Testis (tissue), 3 donors: ENCODE data around the gene ENTPD6. TPM values are rescaled to one million over a fixed set of nuclear protein-coding genes. Genes with fewer than 3 reads are reported as not detected.

Experiments used
- DNase-seq: peaks from one replicate; pipeline ENCODE4 v3.0.0-alpha.2; 2019
- H3K27ac ChIP-seq, 2 donors: fragments of 200-600 bp; sonication (generic); one replicate each; pipeline ENCODE4 v1.5.1; 2019
- H3K27me3 ChIP-seq: fragments of 200-600 bp; sonication (generic); one replicate; pipeline ENCODE4 v1.5.1; 2019
- H3K36me3 ChIP-seq: fragments of 200-600 bp; sonication (generic); one replicate; pipeline ENCODE4 v1.5.1; 2017; ENCODE audit warnings: low read depth; ENCODE audit errors: missing control alignments
- H3K4me1 ChIP-seq: fragments of 200-600 bp; sonication (generic); one replicate; pipeline ENCODE4 v1.5.1; 2019
- H3K4me3 ChIP-seq, 2 donors: fragments of 200-600 bp; sonication (generic); one replicate each; pipeline ENCODE4 v1.5.1; 2017 to 2019
- H3K9me3 ChIP-seq: fragments of 200-600 bp; sonication (generic); one replicate; pipeline ENCODE4 v1.5.1; 2017
- CTCF ChIP-seq, 3 experiments: fragments of 450-650 bp in 2 of 3; fragments of 200-600 bp in 1 of 3; sonication (generic) in 1 of 3; IDR thresholded peaks; one replicate each; pipeline ENCODE4 v1.5.1; 2016 to 2019; ENCODE audit warnings: antibody characterized with exemption in 3 of 3, mild to moderate bottlenecking in 2 of 3, moderate library complexity in 1 of 3
- POLR2A ChIP-seq: fragments of 450-650 bp; IDR thresholded peaks from one replicate; pipeline ENCODE4 v1.6.1; 2017; ENCODE audit warnings: antibody characterized with exemption, mild to moderate bottlenecking, moderate library complexity
- WGBS, 2 donors: methylation state at CpG; one replicate each; pipeline ENCODE4 v1.1.5; 2018; 5-methylcytosine and 5-hydroxymethylcytosine counted together
- intact Hi-C: fragments of 100-400 bp; cut with DNase I; formaldehyde crosslinking; loops from one replicate; pipeline ENCODE4 v1.15.1; 2023; ENCODE audit warnings: low total_unique reads
- polyA plus RNA-seq: library from polyadenylated mRNA; stranded (reverse); fragments of 350-450 nt; fragmentation: Illumina TruSeq; extraction: RNeasy Lipid Tissue Mini Kit (QIAGEN cat#74804); gene quantifications from one replicate; pipeline ENCODE4 v1.2.3, GENCODE V29; 2014; ENCODE audit warnings: low read depth, low replicate concordance; ENCODE audit not compliant: insufficient read depth
- total RNA-seq, 2 donors: library from RNA; depleted of rRNA; stranded (reverse); fragments of >200 nt; gene quantifications; one replicate each; pipeline ENCODE4 v1.2.3, GENCODE V29; 2016

Gene ENTPD6
- total and polyA plus RNA-seq, 3 donors from 2014 or later = 80.7 to 204 (median 157) TPM

GRCh38 chr20:25269057-25269832 is 73.7 kb downstream of the ENTPD6 start:
- H3K36me3 ChIP-seq = no peaks in the 10 kb centered on the region
- 82 to 85% methylated on average over 11 of the region's 11 CpGs for WGBS, 2 donors
- H3K27me3 ChIP-seq = no peaks in the 10 kb centered on the region
- no peak overlapping the region for H3K27ac ChIP-seq
- H3K4me3 ChIP-seq = no peak overlapping the region
- intact Hi-C loops = no loop called here
- H3K9me3 ChIP-seq = no peaks in the 10 kb centered on the region
- peaks cover 18% of the 10 kb centered on the region for H3K4me1 ChIP-seq
- DNase-seq = peak; percentile 11
- no peak for TF ChIP-seq POLR2A
- no peak for TF ChIP-seq CTCF (IDR thresholded peaks at IDR 0.05)

- intact Hi-C loops = no loop called here
- WGBS, 2 donors = 93 to 99% methylated on average over 6 of the region's 6 CpGs
- Histone ChIP-seq H3K9me3 (no peaks in the 10 kb centered on the region), H3K36me3 (no peaks in the 10 kb centered on the region), H3K4me3 (no peak overlapping the region), H3K4me1 (peaks cover 18% of the 10 kb centered on the region), H3K27ac (no peak overlapping the region), H3K27me3 (no peaks in the 10 kb centered on the region)
- peak; percentile 9 for DNase-seq
- no peak for TF ChIP-seq CTCF (IDR thresholded peaks at IDR 0.05)
- no peak for TF ChIP-seq POLR2A
Measured at GRCh38 chr20:25269833-25270170, 74.3 kb downstream of the ENTPD6 start.

GRCh38 chr20:25270829-25271251 is 75.3 kb downstream of the ENTPD6 start:
- WGBS, 2 donors = 86 to 89% methylated on average over 7 to 12 of the region's 12 CpGs
- H3K27me3 ChIP-seq = no peaks in the 10 kb centered on the region
- TF ChIP-seq CTCF (IDR thresholded peaks at IDR 0.05) (no peak), POLR2A (no peak)
- H3K4me1 ChIP-seq = peaks cover 18% of the 10 kb centered on the region
- H3K4me3 ChIP-seq = no peak overlapping the region
- DNase-seq = peak; percentile 9
- intact Hi-C loops = no loop called here
- H3K27ac ChIP-seq = no peak overlapping the region
- no peaks in the 10 kb centered on the region for H3K9me3 ChIP-seq
- H3K36me3 ChIP-seq = no peaks in the 10 kb centered on the region

GRCh38 chr20:25271486-25272222 is 76.1 kb downstream of the ENTPD6 start:
- no peak for DNase-seq
- no peaks in the 10 kb centered on the region for H3K27me3 ChIP-seq
- no peak overlapping the region for H3K4me3 ChIP-seq
- TF ChIP-seq CTCF (IDR thresholded peaks at IDR 0.05) (no peak), POLR2A (no peak)
- peaks cover 18% of the 10 kb centered on the region for H3K4me1 ChIP-seq
- no peaks in the 10 kb centered on the region for H3K36me3 ChIP-seq
- no peak overlapping the region for H3K27ac ChIP-seq
- WGBS, 2 donors = 93 to 94% methylated on average over 11 to 13 of the region's 13 CpGs
- no peaks in the 10 kb centered on the region for H3K9me3 ChIP-seq
- intact Hi-C loops = no loop called here
